Suprapubic skin (tissue), 4 donors: ENCODE data around the gene CLEC16A.

ENCODE experiments used
- EP300 ChIP-seq: sonication (generic); formaldehyde crosslinking; IDR thresholded peaks from one replicate; pipeline ENCODE4 v1.6.1; 2017; ENCODE audit warnings: antibody characterized with exemption
- POLR2AphosphoS5 ChIP-seq, 3 donors: sonication (generic); formaldehyde crosslinking; IDR thresholded peaks; one replicate each; pipeline ENCODE4 v1.6.1; 2017; ENCODE audit warnings: antibody characterized with exemption in 3 of 3
- TF ChIP-seq, protein P1 (sequence below), 2 donors: fragments of 200-600 bp in 1 of 2; fragments of 450-650 bp in 1 of 2; sonication (generic) in 1 of 2; IDR thresholded peaks; one replicate each; pipeline ENCODE4 v1.5.1; 2016 to 2019; ENCODE audit warnings: antibody characterized with exemption in 2 of 2, mild to moderate bottlenecking in 1 of 2, moderate library complexity in 1 of 2

DNA sequence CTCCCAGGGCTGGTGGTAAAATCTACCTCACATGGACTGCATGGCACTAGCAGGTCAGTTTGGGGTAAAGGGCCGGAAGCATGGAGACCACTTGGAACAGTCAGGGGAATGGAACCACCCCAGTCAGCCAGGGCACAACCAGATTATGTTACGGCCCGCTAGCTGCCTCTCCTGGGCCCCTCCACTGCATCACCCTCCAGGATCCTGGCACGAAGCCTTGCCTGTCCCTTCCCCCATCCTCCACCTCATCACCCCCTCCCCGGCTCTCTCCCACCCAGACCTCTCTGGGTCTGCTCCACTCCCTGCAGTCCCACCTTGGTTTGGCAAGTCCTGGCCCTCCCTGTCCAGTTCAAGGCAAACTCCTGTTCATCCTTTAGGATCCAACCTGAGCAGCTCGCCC is 91.7 kb downstream of the CLEC16A start:
- TF ChIP-seq, protein P1, sequence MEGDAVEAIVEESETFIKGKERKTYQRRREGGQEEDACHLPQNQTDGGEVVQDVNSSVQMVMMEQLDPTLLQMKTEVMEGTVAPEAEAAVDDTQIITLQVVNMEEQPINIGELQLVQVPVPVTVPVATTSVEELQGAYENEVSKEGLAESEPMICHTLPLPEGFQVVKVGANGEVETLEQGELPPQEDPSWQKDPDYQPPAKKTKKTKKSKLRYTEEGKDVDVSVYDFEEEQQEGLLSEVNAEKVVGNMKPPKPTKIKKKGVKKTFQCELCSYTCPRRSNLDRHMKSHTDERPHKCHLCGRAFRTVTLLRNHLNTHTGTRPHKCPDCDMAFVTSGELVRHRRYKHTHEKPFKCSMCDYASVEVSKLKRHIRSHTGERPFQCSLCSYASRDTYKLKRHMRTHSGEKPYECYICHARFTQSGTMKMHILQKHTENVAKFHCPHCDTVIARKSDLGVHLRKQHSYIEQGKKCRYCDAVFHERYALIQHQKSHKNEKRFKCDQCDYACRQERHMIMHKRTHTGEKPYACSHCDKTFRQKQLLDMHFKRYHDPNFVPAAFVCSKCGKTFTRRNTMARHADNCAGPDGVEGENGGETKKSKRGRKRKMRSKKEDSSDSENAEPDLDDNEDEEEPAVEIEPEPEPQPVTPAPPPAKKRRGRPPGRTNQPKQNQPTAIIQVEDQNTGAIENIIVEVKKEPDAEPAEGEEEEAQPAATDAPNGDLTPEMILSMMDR (IDR thresholded peaks at IDR 0.05): no peak
- TF ChIP-seq EP300 (no peak), POLR2AphosphoS5 (IDR thresholded peaks at IDR 0.05) (no peak)
